ENCODE results near the gene SUSD1.
"Not testable (repeated sequence)": the region's sequence is repeated elsewhere in the genome, so short reads cannot be mapped to it uniquely, and the experiment has no call there.

SUSD1 gene

GRCh38 chr9:112132356-112132755, 42.7 kb downstream of the SUSD1 start:
- H3K4me3 ChIP-seq (ENCODE audit: low read depth, low read length): no peak overlapping the region

- H3K4me3 ChIP-seq (ENCODE audit: low read depth, low read length): no peak overlapping the region
These were observed 44.1 kb downstream of the SUSD1 start for GRCh38 chr9:112130997-112131396.

- no peak overlapping the region for H3K4me3 ChIP-seq (ENCODE audit: low read depth, low read length)
These were observed 44.8 kb downstream of the SUSD1 start for GRCh38 chr9:112130347-112130746.

GRCh38 chr9:112129246-112129645, 45.9 kb downstream of the SUSD1 start:
- no peak overlapping the region for H3K4me3 ChIP-seq (ENCODE audit: low read depth, low read length)

- not testable (repeated sequence) for H3K4me3 ChIP-seq (ENCODE audit: low read depth, low read length)
These were observed 46.7 kb downstream of the SUSD1 start for GRCh38 chr9:112128399-112128798.

DNA sequence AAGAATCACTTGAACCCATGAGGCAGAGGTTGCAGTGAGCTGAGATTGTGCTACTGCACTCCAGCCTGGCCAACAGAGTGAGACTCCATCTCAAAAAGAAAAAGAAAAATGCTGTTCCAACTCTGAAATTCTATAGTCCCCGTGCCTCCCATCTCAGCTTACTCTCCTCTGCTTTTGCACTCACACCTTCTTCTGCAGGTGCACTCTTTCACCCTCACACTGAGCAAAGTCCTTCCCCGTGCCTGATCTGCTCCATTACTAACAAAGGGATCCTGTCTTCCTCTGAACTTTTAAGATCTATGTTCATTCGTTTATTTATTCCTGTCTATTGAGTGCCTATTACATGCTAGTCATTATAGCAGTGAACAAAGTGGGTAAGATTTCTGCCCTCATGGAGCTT, 47.8 kb downstream of the SUSD1 start:
- H3K4me3 ChIP-seq (ENCODE audit: low read depth, low read length): no peak overlapping the region

GRCh38 chr9:112125951-112126388, 49.1 kb downstream of the SUSD1 start:
- no peak overlapping the region for H3K4me3 ChIP-seq (ENCODE audit: low read depth, low read length)

GRCh38 chr9:112124156-112124555, 50.9 kb downstream of the SUSD1 start:
- no peak overlapping the region for H3K4me3 ChIP-seq (ENCODE audit: low read depth, low read length)

GRCh38 chr9:112121633-112122032, 53.5 kb downstream of the SUSD1 start:
- no peak overlapping the region for H3K4me3 ChIP-seq (ENCODE audit: low read depth, low read length)

DNA sequence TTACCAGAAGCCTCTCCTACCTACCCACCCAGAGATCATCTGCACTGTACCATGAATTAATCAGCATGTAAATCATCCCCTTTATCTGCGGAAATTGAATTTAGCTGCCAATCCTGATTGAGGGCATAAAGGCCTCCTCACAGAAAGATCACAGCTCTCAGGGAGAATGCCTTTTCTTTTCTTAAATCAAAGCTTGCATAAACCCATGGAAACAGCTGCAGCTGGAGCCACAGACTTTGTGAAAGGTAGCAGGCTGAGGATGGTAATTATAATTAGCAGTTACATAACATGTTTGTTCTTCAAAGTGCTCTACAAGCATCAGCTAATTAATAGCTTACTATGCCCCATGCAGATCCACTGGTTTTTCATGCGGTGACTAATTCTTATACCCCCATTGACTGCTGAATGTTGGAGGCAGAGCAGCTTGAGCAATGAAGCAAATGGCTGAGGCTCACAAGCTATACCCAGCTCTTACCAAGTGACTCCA, 54.6 kb downstream of the SUSD1 start:
- H3K4me3 ChIP-seq (ENCODE audit: low read depth, low read length): no peak overlapping the region

GRCh38 chr9:112120030-112120341, 55.1 kb downstream of the SUSD1 start:
- no peak overlapping the region for H3K4me3 ChIP-seq (ENCODE audit: low read depth, low read length)

DNA sequence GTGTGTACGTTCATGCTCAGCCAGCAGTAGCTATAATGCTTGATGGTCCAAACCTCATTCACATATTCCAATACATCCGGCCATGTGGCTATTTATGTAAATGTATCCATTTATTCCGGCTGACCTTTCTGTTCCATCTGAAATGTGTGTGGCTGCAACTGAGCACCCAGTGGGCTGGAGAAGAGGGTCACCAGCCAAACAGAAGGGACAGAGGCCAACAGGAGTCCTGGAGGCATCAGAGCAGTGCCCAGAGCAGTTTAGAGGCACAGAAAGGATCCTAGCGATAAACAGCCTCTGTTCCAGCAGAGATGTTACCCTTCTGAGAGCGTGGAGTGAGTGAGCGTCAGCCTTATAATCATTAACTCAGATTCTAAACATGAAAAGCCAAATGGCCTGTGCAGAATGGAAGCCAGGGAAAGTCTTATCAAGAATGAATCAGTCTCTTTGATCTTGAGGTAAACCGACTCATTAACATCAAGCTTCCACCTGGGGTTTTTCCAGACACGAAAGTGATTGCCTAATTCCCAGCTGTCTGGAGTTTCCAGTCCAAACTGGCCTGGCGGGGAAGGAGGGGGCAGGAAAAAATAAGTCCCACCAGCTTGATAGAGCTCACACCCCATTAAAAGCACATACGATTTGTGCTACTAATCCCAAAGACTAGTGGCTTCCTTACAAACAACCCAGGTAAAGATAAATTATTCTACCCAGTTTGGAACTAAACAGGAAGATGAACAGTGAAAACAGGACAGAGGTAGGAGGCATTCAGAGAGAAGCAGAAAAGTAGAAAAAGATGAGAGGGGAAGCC, 55.7 kb downstream of the SUSD1 start:
- no peak overlapping the region for H3K4me3 ChIP-seq (ENCODE audit: low read depth, low read length)

DNA sequence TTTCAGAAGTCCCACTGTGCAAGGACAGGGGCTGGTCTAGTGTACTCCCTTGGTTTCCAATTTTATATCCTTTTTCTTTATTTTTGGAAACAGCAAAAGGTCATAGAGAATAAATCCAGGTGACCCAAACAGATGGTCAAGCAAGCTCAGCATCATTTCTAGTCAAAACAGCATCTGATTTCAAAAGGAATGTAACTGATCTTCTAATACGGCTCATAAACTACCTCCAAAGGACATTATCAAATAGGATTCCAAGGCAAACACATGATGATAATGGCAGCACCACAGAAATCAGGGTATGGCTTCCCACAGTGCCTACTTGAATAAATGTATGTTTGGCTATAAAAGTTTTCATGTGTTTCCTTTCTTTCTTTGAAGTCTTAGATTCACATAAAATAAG, 57.1 kb downstream of the SUSD1 start:
- no peak overlapping the region for H3K4me3 ChIP-seq (ENCODE audit: low read depth, low read length)

GRCh38 chr9:112115970-112116753, 58.9 kb downstream of the SUSD1 start:
- no peak overlapping the region for H3K4me3 ChIP-seq (ENCODE audit: low read depth, low read length)

DNA sequence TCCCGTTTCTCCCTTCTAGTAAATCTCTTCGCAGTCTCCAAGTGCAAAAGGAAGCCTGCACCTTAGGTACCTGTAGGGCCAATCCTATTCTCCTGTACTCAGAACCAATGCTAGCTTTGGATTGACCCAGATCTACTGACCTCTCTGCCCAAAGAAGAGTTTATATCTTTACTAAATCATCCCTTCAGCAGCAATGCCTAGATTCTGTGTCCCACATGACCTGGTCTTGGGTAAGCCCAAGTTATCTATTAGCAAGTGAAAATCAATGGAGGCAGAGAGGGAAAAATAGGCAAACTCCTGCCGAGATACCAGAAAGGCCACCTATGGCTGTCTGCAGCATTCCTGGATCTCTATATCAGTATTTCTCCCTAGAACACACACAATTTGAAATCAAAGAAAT, 60.0 kb downstream of the SUSD1 start:
- no peak overlapping the region for H3K4me3 ChIP-seq (ENCODE audit: low read depth, low read length)

DNA sequence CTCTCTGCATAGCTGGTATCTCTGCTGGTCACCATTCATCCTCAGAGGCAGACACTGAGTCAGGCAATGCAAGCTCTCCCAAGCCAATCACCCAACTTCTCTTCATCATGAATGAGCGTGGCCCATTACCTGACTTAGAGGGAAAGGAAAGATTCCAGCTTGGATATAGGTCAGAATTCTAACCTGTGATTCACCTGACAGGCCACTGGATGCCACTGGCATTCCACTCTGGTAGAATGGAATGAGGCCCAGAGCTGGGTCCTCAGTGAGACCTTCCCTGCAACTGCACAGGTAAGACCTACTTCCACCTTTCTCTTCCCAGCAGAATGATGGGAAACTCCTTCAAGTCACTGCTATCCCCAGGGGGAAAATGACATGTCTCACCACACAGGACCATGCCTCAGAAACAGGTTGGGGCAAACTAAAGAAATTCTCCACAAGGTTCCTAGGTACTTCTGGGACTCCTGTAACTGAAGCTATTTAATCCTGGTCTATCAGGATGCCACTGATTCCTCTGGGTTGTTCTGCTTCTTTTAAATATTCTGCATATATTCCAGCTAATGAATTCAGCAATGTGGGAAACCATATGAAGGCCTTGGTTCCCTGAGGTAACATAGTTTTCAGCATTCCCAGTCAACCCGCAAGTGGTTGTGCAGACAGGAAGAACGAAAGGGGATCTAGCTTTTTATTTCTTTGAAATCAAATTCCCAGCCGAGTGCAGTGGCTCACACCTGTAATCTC, 62.0 kb downstream of the SUSD1 start:
- H3K4me3 ChIP-seq (ENCODE audit: low read depth, low read length): no peak overlapping the region

DNA sequence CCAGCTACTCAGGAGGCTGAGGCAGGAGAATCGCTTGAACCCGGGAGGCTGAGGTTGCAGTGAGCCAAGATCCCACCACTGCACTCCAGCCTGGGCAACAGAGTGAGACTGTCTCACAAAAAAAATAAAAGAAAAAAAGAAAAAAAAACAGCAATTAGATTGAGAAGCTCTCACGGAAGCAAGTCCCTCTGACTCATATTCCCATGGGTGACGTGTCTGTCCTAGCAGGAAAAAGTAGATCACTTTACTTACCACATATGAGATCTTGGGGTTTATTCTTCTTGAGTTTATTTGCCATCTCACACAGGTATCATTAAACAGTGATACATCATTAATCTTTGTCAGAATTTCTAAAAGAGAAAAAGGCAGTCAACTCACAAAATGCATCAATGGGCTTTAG, 62.6 kb downstream of the SUSD1 start:
- H3K4me3 ChIP-seq (ENCODE audit: low read depth, low read length): no peak overlapping the region

GRCh38 chr9:112111461-112111860, 63.6 kb downstream of the SUSD1 start:
- H3K4me3 ChIP-seq (ENCODE audit: low read depth, low read length): no peak overlapping the region

- H3K4me3 ChIP-seq (ENCODE audit: low read depth, low read length): no peak overlapping the region
These were observed 64.4 kb downstream of the SUSD1 start for GRCh38 chr9:112110777-112111113.

GRCh38 chr9:112110094-112110776, 64.9 kb downstream of the SUSD1 start:
- no peak overlapping the region for H3K4me3 ChIP-seq (ENCODE audit: low read depth, low read length)

DNA sequence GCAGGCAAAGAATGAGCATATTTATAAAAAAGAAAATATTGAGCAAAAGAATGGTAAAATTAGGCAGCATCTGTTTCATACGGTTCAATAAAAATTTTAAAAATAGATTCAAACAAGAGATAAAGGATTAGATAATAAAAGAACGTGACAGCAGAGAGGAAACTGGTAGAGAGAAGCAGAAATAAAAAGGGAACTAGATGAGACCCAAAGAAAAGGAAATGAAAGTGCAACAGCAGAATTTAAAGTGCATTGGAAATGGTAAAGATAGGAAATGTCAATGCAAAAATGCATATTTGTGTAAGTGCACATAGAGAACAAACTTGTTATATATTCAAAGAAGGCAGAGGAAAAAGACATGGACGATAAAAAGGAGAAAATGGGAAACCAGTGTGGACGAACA, 70.2 kb downstream of the SUSD1 start:
- H3K4me3 ChIP-seq (ENCODE audit: low read depth, low read length): no peak overlapping the region

Measured in iPS-11a (cell line).